GM21367 (cell line): Measurements from ENCODE around the gene CROCC2.
A peak's percentile ranks its signal among the peaks of the same experiment; 100 is the strongest.

Experiments
- ATAC-seq: cut with Tn5 transposase; IDR thresholded peaks from one replicate; pipeline ENCODE4 v1.9.1; 2021; ENCODE audit not compliant: unreplicated experiment

The CROCC2 gene

DNA sequence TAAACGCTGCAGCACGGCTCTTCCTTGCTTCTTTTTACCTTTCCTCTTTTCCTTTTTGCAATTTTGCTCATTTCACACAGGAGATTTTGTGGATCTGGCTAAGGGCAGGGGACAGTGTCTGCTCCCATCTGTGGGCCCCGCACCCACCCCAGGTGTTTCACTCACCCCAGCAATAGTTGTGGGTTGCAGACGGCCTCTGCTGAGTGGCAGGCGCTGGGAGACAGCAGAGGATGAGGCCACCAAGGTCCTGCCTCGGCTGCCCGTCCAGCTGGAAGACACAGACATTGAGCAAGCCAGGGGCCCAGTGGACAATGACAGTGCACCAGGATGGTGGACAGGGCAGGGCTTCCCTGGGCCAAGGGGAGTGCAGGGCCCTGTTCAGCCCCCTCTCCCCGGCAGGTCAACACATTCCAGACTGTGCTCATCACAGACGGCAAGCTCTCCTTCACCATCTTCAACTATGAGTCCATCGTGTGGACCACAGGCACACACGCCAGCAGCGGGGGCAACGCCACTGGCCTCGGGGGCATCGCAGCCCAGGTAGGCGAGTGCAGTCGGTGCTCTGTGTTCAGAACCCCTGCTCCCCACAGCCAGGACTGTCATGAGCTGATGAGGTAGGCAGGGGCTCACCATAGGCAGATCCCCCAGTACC, 127.3 kb downstream of the CROCC2 start:
- ATAC-seq: no peak

DNA sequence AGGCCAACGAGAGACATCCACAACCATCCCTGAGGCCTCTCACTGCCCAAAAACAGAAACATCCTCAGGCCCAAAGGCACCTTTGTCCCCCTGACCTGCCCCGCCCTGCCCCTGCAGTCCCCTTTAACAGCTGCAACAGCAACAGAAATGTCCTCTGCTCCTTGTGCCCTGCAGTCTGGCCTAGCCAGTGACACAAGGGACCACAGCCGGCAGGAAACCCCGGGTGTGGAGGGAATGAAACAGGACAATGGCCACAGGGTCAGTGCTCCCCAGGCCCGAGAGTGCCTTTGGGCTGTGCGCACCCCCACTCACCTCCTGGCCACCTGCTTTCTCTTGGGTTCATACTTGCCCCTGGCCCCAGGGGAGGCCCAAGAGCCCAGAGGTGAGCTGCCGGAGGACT, 127.9 kb downstream of the CROCC2 start:
- ATAC-seq: no peak

DNA sequence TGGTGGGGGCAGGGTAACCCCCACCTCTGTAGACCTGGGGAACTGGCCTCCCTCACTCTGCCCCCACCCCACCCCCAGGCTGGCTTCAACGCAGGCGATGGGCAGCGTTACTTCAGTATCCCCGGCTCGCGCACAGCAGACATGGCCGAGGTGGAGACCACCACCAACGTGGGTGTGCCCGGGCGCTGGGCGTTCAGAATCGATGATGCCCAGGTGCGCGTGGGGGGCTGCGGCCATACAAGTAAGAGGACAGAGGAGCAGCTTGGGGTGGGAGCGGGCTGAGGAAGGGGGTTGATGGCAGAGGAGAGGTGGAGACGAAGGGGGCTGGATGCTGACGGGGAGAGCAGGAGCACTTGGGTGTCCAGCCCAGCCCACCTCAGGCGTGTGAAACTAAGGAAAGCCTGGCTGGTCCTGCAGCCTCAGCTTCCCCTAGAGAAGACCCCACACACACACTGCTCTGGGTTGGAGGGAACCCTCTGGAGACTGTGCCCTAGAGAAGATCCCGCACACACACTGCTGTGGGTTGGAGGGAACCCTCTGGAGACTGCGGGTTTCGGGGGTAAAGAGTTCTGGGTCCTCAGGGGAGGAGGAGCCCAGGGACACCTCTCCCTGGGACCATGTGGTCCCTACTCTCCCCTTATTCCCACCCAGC, 128.5 kb downstream of the CROCC2 start:
- no peak for ATAC-seq

DNA sequence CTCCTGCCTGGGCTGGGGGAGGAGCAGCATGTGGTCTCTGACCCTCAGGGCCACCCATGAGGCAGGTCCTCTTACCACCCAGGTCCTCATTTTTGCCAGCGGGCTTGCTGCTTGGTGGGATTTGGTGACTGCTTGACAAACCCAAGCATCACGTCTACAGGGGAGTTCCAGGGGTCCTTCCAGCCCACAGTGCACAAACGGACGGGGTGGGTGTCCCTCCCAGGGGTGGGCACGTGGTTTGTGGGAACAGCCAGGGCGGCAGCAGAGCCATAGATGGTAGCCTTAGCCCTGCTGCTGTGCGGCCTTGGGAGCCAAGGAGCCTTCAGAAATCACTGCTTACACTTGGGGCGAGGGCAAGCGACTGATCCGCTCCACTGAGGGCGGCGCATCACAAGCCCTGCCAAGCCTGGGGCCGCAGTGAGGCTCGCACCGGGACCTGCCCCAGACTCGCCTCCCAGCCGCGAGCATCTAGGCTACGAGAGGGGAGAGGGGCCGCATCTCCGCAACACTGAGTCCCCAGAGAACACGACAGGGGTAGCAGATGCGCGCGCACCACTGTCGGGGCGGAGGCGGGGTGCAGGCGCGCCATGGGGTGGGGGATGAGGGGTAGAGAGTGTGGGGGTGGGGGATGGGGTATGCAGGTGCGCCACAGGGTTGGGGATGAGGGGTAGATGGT, 129.1 kb downstream of the CROCC2 start:
- ATAC-seq: no peak

DNA sequence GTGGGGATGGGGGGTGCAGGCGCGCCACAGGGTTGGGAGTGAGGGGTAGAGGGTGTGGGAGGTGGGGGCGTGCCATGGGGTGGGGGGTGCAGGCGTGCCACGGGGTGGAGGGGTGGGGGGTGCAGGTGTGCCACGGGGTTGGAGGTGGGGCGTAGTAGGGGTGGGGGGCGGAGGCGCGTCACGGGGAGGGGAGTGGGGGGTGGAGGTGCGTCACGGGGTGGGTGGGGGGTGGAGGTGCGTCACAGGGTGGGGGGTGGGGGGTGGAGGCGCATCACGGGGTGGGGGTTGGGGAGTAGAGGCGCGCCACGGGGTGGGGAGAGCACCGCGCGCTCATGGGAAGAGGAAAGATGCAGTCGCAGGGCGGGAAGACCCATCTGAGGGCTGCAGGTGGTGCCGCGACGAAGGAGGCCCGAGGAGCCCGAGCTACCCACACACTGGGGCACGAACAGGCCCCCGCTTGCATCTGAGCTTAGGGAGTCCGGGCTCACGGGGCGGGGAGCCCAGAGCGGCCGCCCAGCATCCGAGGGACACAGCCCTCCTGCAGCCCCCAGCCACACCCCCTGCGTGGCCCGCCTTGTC, 129.8 kb downstream of the CROCC2 start:
- ATAC-seq: peak; percentile 9

DNA sequence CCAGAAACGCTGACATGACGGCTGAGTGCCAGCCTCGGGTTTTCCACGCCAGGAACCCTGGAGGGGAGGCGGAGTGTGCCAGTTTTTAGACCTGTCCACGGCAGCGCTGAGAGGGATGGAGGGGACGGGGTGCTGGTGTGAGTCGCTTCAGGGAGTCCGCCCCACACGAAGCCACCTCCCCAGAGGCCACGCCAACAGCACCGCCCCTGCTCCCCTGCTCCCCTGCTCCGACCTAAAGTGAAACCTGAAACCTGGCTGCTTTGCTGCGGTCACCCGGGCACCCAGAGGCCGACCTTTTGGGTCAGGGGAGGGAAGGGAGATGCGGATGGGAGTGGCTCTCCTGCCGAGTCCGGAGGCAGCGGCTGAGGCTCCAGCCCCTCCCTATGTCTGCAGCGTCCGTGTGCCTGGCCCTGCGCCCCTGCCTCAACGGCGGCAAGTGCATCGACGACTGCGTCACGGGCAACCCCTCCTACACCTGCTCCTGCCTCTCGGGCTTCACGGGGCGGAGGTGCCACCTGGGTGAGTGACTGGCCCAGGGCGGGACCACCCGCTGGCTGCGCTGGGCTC, 130.3 kb downstream of the CROCC2 start:
- ATAC-seq: peak; percentile 51

DNA sequence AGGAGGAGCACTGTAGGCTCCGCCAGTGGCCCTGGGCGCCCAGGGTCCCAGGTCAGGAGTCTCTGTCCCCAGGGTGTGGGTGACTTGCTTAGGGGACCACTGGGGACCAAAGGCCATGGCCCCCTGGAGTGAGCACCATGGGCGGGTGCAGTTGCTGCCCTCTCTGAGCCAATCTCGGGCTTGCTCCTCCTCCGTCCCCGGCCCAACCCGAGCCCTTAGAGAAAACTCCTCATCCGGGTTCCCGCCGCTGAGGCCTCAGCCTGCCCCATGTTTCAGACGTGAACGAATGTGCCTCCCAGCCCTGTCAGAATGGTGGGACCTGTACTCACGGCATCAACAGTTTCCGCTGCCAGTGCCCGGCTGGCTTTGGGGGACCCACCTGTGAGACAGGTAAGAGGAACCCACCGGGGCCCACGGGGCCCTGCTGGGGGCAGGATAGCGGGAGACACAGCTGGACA, 130.9 kb downstream of the CROCC2 start:
- ATAC-seq: peak; percentile 31

DNA sequence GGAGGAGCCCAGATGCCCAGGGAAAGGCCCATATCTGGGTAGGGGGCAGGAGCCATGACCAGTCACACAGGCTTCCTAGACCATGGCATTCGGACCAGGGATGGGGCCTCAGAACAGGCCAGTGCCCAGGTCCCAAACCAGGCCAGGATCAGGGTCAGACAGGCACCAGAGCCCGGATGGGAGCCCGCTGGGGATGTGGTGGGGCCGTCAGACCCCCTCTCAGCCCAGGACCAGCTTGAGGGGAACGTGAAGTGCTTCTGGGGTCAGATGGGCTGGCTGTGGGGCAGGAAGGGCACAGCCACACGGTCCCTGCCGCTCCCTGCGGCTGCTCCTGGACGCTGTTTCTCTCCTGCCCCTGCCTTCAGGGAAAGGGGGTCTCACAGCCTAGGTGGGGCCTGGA, 131.4 kb downstream of the CROCC2 start:
- no peak for ATAC-seq

DNA sequence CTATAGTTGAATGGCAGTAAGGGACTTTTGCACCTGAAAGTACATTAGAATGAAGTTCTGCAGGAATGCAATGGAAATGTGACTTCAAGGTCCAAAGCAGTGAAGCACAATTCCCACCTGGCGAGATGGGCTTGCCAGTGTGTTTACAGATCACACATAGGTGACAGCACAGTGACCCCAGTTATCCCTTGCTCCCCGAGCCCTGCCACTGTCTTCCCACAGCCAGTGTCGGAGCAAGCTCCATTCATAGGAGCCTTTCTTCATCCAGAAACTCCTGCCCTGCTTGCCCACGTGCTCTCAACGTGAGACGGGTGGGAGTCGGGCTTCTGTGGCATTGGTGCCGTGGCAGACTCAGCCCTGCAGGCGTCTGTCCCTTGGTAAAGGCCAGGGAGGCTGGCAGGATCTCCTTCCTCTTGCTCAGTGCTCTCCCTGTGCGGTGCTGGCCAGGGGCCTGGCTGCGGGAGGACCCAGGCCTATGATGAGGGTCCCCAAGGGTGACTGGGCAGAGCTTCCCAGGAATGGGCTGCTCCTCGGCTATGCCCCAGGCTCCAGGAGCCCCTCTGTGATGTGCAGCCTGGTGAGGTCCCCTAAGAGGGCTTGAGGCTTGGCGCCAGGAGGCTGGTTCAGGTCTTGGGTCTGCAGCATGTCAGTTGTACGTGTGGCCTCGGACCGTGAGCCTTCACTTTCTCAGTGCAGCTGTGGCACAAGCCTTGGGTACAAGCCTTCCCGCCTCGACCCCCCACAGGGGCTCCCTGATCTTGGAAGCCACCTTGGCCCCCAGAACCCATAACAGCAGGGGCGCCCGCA, 132.4 kb downstream of the CROCC2 start:
- ATAC-seq: no peak

DNA sequence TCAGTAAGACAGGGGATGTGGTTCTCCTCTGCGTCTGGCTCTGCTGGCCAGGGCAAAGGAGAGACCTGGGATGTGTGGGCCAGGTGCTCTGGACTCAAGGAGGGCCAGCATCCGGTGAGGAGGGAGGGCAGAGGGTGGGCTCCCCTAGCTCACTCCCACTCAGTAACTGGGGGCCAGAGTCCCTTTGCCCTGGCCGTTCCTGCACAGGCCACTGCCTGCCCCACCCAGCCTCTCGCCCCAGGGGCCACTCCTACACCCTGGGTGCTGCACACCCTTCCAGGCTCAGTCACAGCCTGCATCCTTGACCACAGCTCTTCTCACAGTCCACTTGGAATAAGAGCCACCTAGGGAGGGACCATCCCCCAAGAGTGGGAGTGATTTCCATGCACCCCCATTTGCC, 133.3 kb downstream of the CROCC2 start:
- no peak for ATAC-seq

DNA sequence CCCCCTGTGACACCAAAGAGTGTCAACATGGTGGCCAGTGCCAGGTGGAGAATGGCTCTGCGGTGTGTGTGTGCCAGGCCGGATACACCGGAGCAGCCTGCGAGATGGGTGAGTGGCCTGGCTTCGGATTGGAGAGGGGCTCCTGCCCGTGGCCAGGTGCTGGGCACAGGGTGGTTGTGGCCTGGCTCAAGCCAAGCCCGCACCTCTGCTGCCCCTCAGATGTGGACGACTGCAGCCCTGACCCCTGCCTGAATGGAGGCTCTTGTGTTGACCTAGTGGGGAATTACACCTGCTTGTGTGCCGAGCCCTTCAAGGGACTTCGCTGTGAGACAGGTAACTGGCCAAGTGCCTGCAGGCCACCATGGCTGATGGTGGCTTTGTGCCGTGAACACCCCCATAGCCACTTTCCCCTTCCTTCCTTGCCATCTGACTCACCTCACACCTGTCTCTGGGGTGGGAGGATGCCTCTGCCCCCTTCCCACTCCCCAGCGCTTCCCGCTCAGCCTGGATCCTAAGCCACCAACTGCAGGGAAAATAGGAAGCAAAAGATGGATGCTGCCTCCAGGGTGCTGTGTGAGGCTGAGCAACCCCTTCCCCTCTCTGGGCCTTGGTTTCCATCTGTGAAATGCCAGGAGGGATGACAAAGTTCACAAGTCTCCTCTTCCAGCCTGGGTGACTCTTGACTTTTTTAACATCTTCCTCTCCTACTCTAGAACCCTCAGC, 134.1 kb downstream of the CROCC2 start:
- ATAC-seq: no peak

DNA sequence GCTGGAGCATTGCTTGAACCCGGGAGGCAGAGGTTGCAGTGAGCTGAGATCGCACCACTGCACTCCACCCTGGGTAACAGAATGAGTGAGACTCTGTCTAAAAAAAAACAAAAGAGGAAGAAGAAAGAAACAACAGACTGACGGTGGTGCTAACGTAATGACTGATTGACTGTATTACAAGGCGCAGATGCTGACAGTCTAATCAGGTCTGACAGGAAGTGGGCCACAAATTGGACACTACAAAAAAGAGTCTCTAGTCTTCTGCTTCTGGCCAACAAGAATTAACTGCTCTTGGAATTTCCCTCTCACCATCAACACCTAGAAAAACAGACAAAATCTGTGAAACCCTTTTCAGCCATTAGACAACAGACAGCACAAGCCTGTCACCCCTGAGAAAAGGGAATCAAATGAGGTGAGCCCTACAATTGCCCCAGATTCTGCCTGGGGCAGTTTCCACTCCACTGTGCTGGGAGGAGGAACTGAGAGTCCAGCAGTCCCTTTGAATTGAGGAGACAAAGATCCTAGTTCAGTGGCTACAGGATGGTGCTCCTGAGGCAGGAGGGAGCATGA, 135.5 kb downstream of the CROCC2 start:
- peak; percentile 50 for ATAC-seq
